ENCODE results near the gene MDGA2.

- no peak for TF ChIP-seq EP300 (IDR thresholded peaks at IDR 0.05; ENCODE audit: borderline replicate concordance)
- no peak for TF ChIP-seq RAD21 (IDR thresholded peaks at IDR 0.05; ENCODE audit: low read depth)
- TF ChIP-seq MAX (IDR thresholded peaks at IDR 0.05): no peak
- TF ChIP-seq CEBPB (IDR thresholded peaks at IDR 0.05): no peak
- TF ChIP-seq REST (IDR thresholded peaks at IDR 0.05; ENCODE audit: low read depth): no peak
- no peak for TF ChIP-seq USF1 (IDR thresholded peaks at IDR 0.05)
These were observed 464.1 kb downstream of the MDGA2 start for GRCh38 chr14:47211263-47211662.
